NCI-H2171 treated with DMSO at 0.1 percent for 48 hours (cell line): ENCODE measurements around the gene GEMIN4.

Experiments
- DNase-seq: peaks from one replicate; lab custom pipeline; 2025; lab: John Stamatoyannopoulos, UW

Gene GEMIN4

DNA sequence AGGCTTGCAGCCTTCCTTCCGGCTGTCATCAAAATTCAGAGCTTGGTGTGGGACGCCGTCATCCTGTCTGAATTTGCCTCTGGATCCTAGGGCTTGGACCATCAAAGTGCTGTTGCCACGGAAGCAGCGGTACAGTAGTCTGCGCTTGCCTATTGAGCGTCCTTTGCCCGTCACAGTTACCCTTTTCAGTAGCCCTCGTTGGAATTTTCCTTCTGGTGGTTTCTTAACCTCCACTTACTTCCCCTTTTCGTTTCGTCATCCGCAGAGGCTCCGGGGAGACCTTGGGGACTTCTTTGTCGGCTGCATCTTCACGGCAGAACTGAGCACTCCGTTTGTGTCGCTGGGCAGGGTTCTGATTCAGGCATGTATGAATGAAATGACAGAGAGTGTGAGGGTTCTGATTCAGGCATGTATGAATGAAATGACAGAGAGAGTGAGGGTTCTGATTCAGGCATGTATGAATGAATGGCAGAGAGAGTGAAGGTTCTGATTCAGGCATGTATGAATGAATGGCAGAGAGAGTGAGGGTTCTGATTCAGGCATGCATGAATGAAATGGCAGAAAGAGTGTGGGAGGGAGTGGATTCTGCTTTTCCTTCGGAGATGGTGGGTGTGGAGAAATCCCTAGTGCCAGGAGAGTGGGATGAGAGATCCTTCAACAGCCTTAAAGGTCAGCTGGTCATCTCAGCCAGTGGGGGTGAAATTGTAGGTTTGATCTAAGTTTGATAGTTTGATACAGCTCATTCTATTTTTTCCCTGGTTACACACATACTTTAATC lies 11.6 kb downstream of the GEMIN4 start:
- DNase-seq, result no peak

- no peak for DNase-seq
Measured at GRCh38 chr17:737561-738113, 14.4 kb downstream of the GEMIN4 start.

GRCh38 chr17:733743-734142 lies 18.3 kb downstream of the GEMIN4 start:
- no peak for DNase-seq

DNA sequence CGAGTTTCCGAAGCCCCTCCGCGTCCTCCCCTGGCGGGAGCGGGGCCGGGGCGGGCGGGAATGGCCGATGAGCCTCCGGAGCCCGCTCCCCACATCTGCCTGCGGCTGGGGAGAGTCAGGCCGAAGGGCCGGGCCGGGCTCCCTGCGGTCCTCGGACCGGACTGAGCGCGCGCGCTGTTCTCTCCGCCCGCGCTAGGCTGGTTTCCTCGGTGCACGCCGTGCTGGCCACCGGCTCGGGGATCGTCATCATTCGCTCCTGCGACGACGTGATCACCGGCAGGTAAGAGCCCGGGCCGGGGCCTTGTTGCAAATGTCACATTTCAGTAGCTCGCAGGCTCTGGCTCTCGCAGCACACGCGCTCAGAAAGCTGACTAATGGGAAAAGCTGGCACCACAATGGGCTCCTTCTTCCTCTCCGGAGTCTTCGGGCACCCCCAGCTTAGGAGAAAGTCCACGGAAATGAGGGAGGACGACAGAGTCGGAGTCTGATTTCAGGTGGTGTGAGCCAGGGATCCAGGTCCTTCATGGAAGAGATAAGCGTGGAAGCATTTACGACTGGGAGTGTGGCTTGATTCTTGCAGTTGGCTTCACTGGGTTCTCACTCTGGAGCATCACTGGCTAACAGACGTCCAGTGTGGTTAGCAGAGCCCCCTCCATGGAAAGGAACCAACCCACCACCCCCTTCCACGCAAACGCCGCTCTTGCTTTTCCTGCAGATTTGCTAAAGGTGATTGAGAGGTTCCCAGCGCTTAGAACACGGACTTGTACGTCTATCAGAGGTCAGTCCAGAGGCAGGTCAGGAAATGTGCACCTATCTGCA lies 19.0 kb downstream of the GEMIN4 start:
- DNase-seq, result peak; percentile 19

DNA sequence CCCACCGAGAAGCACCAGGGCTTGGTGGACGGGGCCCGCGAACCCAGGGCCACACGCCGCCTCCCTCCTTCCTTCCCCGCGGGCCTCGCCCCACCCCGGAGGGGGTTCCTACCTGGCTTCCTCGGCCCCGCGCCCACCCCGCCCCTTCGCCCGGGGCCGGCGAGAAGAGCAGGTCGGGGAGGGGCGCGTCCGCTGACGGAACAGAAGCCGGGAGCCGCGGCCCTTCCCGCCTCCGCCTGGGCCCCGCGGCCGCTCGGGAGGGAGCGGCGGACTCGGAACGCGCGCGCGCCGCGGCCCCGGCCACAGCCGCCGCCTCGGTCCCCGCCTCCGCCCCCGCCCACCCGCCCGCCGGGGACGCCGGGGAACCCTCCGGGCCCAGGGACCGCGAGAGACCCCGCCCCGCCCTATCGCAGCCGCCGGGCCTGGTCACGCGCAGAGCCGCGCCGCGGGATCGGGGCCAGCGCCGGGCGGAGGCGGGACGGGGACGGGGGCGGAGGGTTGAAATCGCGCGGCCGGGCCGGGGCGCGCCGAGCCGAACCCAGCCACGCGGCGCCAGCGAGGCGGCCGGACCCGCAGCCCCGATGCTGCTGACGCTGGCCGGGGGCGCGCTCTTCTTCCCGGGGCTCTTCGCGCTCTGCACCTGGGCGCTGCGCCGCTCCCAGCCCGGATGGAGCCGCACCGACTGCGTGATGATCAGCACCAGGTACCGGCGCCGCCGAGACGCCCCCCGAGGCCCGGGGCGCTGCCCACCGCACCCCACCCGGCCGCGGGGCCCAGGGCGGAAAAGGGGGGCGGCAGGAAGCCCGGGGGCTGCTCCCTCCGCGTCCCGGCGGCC lies 19.8 kb downstream of the GEMIN4 start, which contains the start of gene TLCD3A:
TLCD3A (plus strand) TSS at position 530 of the 835 bp plus-strand sequence; CDS start at position 582, 52 bp downstream.
- DNase-seq, result peak; percentile 55

DNA sequence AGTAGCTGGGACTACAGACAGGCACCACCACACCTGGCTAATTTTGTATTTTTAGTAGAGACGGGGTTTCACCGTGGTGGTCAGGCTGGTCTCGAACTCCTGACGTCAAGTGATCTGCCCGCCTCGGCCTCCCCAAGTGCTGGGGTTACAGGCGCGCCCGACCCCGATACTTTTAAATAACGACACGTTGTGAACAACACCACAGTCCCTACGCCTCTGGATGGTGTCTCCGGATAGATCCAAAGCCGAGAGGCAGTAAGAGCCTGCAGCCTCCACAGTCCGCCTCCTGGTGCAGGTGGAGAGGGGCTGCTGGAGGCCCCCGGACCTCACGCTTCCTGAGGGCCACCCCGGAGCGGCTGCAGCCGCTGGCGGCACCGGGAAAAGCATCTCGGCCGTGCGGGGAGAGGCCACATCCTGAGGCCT lies 20.4 kb downstream of the GEMIN4 start:
- DNase-seq, result no peak

DNA sequence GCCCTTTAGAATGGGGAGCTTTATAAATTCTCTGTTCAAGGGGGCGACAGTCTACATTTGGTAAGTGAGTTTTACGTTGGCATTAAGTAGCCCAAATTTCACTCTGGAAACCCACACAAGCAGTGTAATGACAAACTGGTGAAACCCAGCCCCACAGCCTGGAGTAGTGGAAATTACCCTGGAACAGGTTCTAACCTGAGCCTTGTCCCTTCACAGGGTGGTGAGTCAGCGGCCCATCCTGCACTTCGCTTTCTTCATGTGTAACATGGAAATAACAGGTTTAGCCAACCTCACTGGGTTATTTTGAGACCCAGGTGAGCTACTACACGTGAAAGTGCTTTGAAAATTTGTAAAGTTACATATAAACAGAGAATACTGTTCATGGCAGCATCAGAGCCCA lies 23.2 kb downstream of the GEMIN4 start:
- no peak for DNase-seq

GRCh38 chr17:726271-726919 lies 25.7 kb downstream of the GEMIN4 start:
- no peak for DNase-seq

GRCh38 chr17:725746-726145 lies 26.3 kb downstream of the GEMIN4 start:
- DNase-seq, result no peak

DNA sequence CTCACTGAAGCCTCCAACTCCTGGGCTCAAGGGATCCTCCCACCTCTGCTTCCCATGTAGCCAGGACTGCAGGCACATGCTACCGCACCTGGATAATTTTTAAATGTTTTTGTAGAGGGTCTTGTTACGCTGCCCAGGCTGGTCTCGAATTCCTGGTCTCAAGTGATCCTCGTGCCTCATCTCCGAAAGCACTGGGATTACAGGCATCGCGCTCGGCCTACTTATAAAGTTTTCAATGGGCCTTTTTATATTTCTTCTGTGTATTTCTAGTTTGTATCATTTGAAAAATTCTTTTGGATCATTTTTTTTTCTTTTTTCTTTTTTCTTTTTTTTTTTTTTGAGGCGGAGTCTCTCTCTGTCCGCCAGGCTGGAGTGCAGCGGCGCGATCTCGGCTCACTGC lies 27.0 kb downstream of the GEMIN4 start:
- no peak for DNase-seq

DNA sequence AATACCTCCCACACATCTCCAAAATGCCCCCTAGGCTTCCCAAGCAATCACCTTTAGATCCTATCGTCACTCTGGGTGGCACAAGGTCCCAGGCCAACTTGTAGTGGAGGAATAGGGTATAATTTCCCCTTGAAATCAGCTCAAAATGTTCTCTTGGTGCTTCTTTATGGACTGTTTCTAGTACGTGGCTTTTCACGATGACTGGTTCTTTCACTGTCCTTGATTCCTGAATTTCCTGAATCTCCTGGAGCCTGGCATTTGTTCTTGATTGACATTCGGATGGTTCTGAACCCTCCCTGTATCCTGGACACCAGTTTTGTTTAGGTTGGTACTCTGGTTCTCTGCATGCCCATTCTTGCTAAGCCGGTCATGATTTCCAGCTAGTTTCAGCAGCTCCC lies 30.5 kb downstream of the GEMIN4 start:
- DNase-seq, result no peak

- no peak for DNase-seq
Measured at GRCh38 chr17:720706-721539, 31.1 kb downstream of the GEMIN4 start.

- DNase-seq, result no peak
Measured at GRCh38 chr17:718075-718474, 34.0 kb downstream of the GEMIN4 start.

GRCh38 chr17:708132-708531 lies 43.9 kb downstream of the GEMIN4 start:
- DNase-seq, result no peak

- DNase-seq, result no peak
Measured at GRCh38 chr17:705863-706262, 46.2 kb downstream of the GEMIN4 start.

DNA sequence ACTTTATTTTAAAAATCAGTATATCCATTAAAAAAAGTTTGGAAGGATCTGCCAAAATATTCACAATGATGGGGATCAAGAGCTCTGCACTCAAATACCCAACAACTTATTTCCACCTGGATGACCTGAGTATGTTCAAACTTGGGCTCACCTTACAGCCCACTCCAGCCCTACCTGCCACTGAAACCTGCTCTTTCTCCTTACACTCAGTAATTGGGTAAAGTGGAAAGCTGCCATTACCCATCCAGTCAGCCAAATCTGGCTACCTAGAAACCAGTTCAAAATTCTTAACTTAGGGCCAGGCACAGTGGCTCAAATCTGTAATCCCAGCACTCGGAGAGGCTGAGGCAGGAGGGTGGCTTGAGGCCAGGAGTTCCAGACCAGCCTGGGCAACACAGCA lies 47.1 kb downstream of the GEMIN4 start:
- no peak for DNase-seq

GRCh38 chr17:704111-704864 lies 47.8 kb downstream of the GEMIN4 start:
- no peak for DNase-seq

- peak; percentile 78 for DNase-seq
Measured at GRCh38 chr17:703081-703875, 48.8 kb downstream of the GEMIN4 start.

DNA sequence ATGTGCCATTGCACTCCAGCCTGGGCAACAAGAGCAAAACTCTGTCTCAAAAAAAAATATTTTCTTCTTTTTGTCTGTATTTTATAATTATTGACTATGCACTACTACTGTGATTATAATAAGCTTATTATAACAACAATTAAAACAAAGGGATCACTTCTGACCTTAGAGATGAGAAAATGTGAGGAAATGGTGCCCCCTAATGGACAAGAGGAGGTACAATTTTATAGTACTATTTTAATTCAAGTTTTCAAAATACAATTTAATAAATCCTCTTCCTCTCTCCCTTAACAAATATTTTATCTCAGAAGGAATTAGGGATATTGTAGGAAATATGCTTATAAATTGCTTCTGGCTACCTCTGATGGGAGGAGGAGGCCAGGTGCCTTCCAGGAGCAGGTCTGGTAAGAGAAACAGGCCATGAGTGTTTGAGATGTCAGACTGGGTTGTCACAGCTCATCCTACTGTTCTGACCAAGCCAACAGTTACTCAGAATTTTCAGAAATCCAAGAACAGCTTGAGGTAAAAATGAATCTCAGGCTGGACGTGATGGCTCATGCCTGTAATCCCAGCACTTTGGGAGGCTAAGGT lies 51.5 kb downstream of the GEMIN4 start:
- DNase-seq, result peak; percentile 45
